ENCODE measurements around the gene GRIA4. TPM values are rescaled to one million over a fixed set of nuclear protein-coding genes. Genes with fewer than 3 reads are reported as not detected.

The GRIA4 gene
- total and polyA plus RNA-seq, 2 experiments from 2014 or later: 1.3 to 3.7 TPM

DNA sequence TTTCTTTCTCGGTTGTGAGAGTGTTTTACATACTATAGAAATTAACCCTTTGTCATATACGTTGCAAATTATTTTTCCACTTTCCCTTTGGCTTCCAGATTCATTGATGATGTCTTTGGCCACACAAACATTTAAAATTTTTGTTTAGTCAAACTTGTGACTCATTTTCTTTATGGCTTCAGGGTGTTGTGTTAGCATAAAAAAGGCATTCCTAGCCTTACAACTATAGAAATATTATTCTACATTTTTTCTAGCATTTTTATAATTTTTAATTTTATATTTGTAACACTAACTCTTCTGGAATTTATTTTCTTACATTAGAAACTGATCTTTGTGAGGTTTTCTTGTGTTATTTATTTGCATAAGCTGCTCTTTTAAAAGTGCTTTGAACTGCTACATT lies 12.1 kb downstream of the GRIA4 start:
- WGBS (ENCODE audit: low lambda C conversion rate, missing lambda C conversion rate): 61% methylated on average over 2 of the region's 2 CpGs

DNA sequence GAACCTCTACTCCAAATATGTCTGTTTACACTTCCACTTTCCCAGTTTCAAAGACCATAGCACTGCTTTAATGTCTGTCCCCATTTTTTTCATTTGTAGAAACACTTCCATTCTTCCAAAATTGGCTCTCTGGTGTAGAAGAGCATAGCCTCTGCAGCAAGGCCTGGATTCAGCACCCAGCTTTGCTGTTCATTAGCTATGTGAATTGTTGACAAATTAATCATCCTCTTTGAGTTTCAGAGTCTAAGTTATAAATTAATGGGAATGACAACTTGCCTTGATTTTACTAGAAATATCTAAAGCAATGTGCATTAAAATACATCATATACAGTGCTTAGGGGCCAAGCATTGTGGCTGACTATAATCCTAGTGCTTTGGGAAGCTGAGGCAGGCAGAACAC lies 22.4 kb downstream of the GRIA4 start:
- TF ChIP-seq EZH2phosphoT487 (IDR thresholded peaks at IDR 0.05; ENCODE audit: low read depth, severe bottlenecking, unreplicated experiment) (no peak), EZH2 (IDR thresholded peaks at IDR 0.05; ENCODE audit: borderline replicate concordance) (no peak)
- TF ChIP-seq, protein P1, sequence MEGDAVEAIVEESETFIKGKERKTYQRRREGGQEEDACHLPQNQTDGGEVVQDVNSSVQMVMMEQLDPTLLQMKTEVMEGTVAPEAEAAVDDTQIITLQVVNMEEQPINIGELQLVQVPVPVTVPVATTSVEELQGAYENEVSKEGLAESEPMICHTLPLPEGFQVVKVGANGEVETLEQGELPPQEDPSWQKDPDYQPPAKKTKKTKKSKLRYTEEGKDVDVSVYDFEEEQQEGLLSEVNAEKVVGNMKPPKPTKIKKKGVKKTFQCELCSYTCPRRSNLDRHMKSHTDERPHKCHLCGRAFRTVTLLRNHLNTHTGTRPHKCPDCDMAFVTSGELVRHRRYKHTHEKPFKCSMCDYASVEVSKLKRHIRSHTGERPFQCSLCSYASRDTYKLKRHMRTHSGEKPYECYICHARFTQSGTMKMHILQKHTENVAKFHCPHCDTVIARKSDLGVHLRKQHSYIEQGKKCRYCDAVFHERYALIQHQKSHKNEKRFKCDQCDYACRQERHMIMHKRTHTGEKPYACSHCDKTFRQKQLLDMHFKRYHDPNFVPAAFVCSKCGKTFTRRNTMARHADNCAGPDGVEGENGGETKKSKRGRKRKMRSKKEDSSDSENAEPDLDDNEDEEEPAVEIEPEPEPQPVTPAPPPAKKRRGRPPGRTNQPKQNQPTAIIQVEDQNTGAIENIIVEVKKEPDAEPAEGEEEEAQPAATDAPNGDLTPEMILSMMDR (IDR thresholded peaks at IDR 0.05; ENCODE audit: poor library complexity): no peak
- Histone ChIP-seq H3K79me2 (no peaks in the 10 kb centered on the region), H3K27me3 (no peaks in the 10 kb centered on the region), H3K27ac (no peak overlapping the region), H3K36me3 (replicated peaks; ENCODE audit: insufficient read depth, low read depth) (no peaks in the 10 kb centered on the region), H2AFZ (no peak overlapping the region), H3K9me2 (replicated peaks; ENCODE audit: insufficient read depth) (no peaks in the 10 kb centered on the region), H3K9me3 (ENCODE audit: low read depth) (no peaks in the 10 kb centered on the region), H3K4me1 (ENCODE audit: insufficient read depth) (no peaks in the 10 kb centered on the region), H4K20me1 (ENCODE audit: insufficient read depth, poor library complexity, severe bottlenecking) (no peaks in the 10 kb centered on the region), H3K4me2 (no peak overlapping the region), H3K4me3 (no peak overlapping the region)
- DNase-seq (ENCODE audit: low spot score): no peak

More for the DNA sequence above, 12.1 kb downstream of the GRIA4 start:
- H4K20me1 ChIP-seq (ENCODE audit: insufficient read depth, poor library complexity, severe bottlenecking): no peaks in the 10 kb centered on the region
- no peak overlapping the region for H2AFZ ChIP-seq
- H3K9me3 ChIP-seq (ENCODE audit: low read depth): no peaks in the 10 kb centered on the region
- no peak overlapping the region for H3K27ac ChIP-seq
- no peak overlapping the region for H3K4me2 ChIP-seq
- no peaks in the 10 kb centered on the region for H3K36me3 ChIP-seq (replicated peaks; ENCODE audit: insufficient read depth, low read depth)
- no peaks in the 10 kb centered on the region for H3K4me1 ChIP-seq (ENCODE audit: insufficient read depth)
- H3K27me3 ChIP-seq: no peaks in the 10 kb centered on the region
- H3K9me2 ChIP-seq (replicated peaks; ENCODE audit: insufficient read depth): no peaks in the 10 kb centered on the region
- no peaks in the 10 kb centered on the region for H3K79me2 ChIP-seq
- TF ChIP-seq EZH2phosphoT487 (IDR thresholded peaks at IDR 0.05; ENCODE audit: low read depth, severe bottlenecking, unreplicated experiment) (no peak), EZH2 (IDR thresholded peaks at IDR 0.05; ENCODE audit: borderline replicate concordance) (no peak)
- TF ChIP-seq, protein P1 (IDR thresholded peaks at IDR 0.05; ENCODE audit: poor library complexity): no peak
- DNase-seq (ENCODE audit: low spot score): no peak
- H3K4me3 ChIP-seq: no peak overlapping the region

DNA sequence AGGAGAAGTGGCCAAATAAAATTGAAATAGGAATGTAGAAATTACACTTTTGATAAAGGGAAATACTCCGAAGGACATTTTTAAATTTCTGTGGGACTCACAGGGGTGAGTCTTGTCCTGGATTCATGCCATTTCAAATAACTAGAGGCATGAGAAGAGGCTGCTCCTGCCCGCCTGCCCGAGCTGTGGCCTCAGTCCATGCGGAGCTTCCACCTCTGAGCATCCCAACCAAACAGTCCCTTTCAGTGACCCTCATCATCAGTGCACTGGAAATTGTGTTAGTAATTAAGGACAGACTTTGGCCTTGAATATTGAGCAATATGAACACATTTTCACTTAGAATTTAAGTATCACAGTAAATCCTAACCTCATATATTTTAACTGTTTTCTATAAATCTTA lies 25.6 kb downstream of the GRIA4 start:
- no peak for DNase-seq (ENCODE audit: low spot score)
- 97% methylated on average over 4 of the region's 4 CpGs for WGBS (ENCODE audit: low lambda C conversion rate, missing lambda C conversion rate)
- Histone ChIP-seq H3K4me1 (ENCODE audit: insufficient read depth) (no peaks in the 10 kb centered on the region), H2AFZ (no peak overlapping the region), H3K4me2 (no peak overlapping the region), H3K36me3 (replicated peaks; ENCODE audit: insufficient read depth, low read depth) (no peaks in the 10 kb centered on the region), H3K27ac (no peak overlapping the region), H3K27me3 (no peaks in the 10 kb centered on the region), H3K9me2 (replicated peaks; ENCODE audit: insufficient read depth) (no peaks in the 10 kb centered on the region), H3K4me3 (no peak overlapping the region), H3K79me2 (no peaks in the 10 kb centered on the region), H4K20me1 (ENCODE audit: insufficient read depth, poor library complexity, severe bottlenecking) (no peaks in the 10 kb centered on the region), H3K9me3 (ENCODE audit: low read depth) (no peaks in the 10 kb centered on the region)
- TF ChIP-seq EZH2 (IDR thresholded peaks at IDR 0.05; ENCODE audit: borderline replicate concordance) (no peak), EZH2phosphoT487 (IDR thresholded peaks at IDR 0.05; ENCODE audit: low read depth, severe bottlenecking, unreplicated experiment) (no peak)
- TF ChIP-seq, protein P1 (IDR thresholded peaks at IDR 0.05; ENCODE audit: poor library complexity): no peak

DNA sequence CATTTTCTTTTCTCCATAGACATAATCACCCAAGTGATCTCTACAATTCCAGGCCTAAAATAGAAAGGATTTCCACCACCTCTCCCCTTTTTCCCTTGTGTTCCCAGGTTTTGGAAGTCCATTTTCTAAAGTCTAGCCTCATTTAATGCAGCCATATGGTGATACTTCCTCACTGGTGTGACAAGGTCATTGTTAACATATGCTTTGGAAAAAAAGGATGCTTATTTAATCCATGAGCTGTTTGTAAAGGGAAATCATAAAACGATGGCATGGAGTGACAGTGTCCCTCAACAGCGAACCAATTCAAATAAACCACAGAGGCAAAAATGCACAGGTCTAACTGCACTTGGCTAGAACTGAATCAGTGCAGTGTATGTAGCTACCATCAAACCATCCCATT lies 26.6 kb downstream of the GRIA4 start:
- H2AFZ ChIP-seq: no peak overlapping the region
- no peaks in the 10 kb centered on the region for H4K20me1 ChIP-seq (ENCODE audit: insufficient read depth, poor library complexity, severe bottlenecking)
- H3K4me1 ChIP-seq (ENCODE audit: insufficient read depth): no peaks in the 10 kb centered on the region
- no peaks in the 10 kb centered on the region for H3K9me2 ChIP-seq (replicated peaks; ENCODE audit: insufficient read depth)
- no peaks in the 10 kb centered on the region for H3K27me3 ChIP-seq
- H3K4me3 ChIP-seq: no peak overlapping the region
- no peaks in the 10 kb centered on the region for H3K9me3 ChIP-seq (ENCODE audit: low read depth)
- no peak overlapping the region for H3K27ac ChIP-seq
- H3K79me2 ChIP-seq: no peaks in the 10 kb centered on the region
- TF ChIP-seq EZH2phosphoT487 (IDR thresholded peaks at IDR 0.05; ENCODE audit: low read depth, severe bottlenecking, unreplicated experiment) (no peak), EZH2 (IDR thresholded peaks at IDR 0.05; ENCODE audit: borderline replicate concordance) (no peak)
- TF ChIP-seq, protein P1 (IDR thresholded peaks at IDR 0.05; ENCODE audit: poor library complexity): no peak
- H3K36me3 ChIP-seq (replicated peaks; ENCODE audit: insufficient read depth, low read depth): no peaks in the 10 kb centered on the region
- H3K4me2 ChIP-seq: no peak overlapping the region
- no peak for DNase-seq (ENCODE audit: low spot score)
- 33% methylated on average over 2 of the region's 2 CpGs for WGBS (ENCODE audit: low lambda C conversion rate, missing lambda C conversion rate)
